ENCODE measurements around the gene DDX1.
"Not testable (repeated sequence)": the region's sequence is repeated elsewhere in the genome, so short reads cannot be mapped to it uniquely, and the experiment has no call there.

Gene DDX1

GRCh38 chr2:15679386-15679924 lies 87.8 kb downstream of the DDX1 start:
- Histone ChIP-seq H3K79me2 (ENCODE audit: insufficient read depth, low read length) (no peaks in the 10 kb centered on the region), H3K9ac (ENCODE audit: low read length) (no peak overlapping the region), H3K9me2 (replicated peaks; ENCODE audit: insufficient read depth, low read length) (no peaks in the 10 kb centered on the region), H3K27ac (ENCODE audit: low read depth, low read length) (no peak overlapping the region), H3K36me3 (ENCODE audit: low read length) (no peaks in the 10 kb centered on the region), H4K20me1 (ENCODE audit: low read depth, low read length) (no peaks in the 10 kb centered on the region), H3K27me3 (ENCODE audit: low read length) (no peaks in the 10 kb centered on the region), H3K4me3 (ENCODE audit: insufficient read depth, low read length, poor library complexity, severe bottlenecking) (no peak overlapping the region), H3K4me2 (ENCODE audit: low read depth, low read length, poor library complexity, severe bottlenecking) (no peak overlapping the region), H3F3A (ENCODE audit: insufficient read depth) (no peaks in the 10 kb centered on the region), H2AFZ (ENCODE audit: low read depth, low read length, severe bottlenecking) (no peak overlapping the region), H3K9me3 (ENCODE audit: insufficient read depth, low read length) (no peaks in the 10 kb centered on the region)
- TF ChIP-seq CTCF (IDR thresholded peaks at IDR 0.05; ENCODE audit: insufficient read depth, low read length, poor library complexity, severe bottlenecking) (no peak), EZH2phosphoT487 (conservative IDR thresholded peaks at IDR 0.05; ENCODE audit: low read length) (no peak)

GRCh38 chr2:15680132-15680531 lies 88.5 kb downstream of the DDX1 start:
- H2AFZ ChIP-seq (ENCODE audit: low read depth, low read length, severe bottlenecking); H3F3A ChIP-seq (ENCODE audit: insufficient read depth); H3K27me3 ChIP-seq (ENCODE audit: low read length); H3K9ac ChIP-seq (ENCODE audit: low read length); H3K9me2 ChIP-seq (replicated peaks; ENCODE audit: insufficient read depth, low read length); H3K4me2 ChIP-seq (ENCODE audit: low read depth, low read length, poor library complexity, severe bottlenecking); H3K36me3 ChIP-seq (ENCODE audit: low read length); H3K27ac ChIP-seq (ENCODE audit: low read depth, low read length); H4K20me1 ChIP-seq (ENCODE audit: low read depth, low read length); H3K4me3 ChIP-seq (ENCODE audit: insufficient read depth, low read length, poor library complexity, severe bottlenecking); H3K79me2 ChIP-seq (ENCODE audit: insufficient read depth, low read length); H3K9me3 ChIP-seq (ENCODE audit: insufficient read depth, low read length): not testable (repeated sequence)
